Hematopoietic multipotent progenitor cell treated with erythropoietin and hydrocortisone succinate and interleukin-3 and kit ligand, for 4 days (in vitro differentiated cells): ENCODE measurements around the gene ANXA4.
A peak's percentile ranks its signal among the peaks of the same experiment; 100 is the strongest.
"Not testable (repeated sequence)": the region's sequence is repeated elsewhere in the genome, so short reads cannot be mapped to it uniquely, and the experiment has no call there.

ENCODE experiments used
- DNase-seq: peaks from one replicate; pipeline ENCODE4 v3.0.0-alpha.2; 2015

The ANXA4 gene

GRCh38 chr2:69755862-69756467, 14.0 kb downstream of the ANXA4 start:
- peak; percentile 42 for DNase-seq

- no peak for DNase-seq
Measured at GRCh38 chr2:69762025-69762424, 20.1 kb downstream of the ANXA4 start.

DNA sequence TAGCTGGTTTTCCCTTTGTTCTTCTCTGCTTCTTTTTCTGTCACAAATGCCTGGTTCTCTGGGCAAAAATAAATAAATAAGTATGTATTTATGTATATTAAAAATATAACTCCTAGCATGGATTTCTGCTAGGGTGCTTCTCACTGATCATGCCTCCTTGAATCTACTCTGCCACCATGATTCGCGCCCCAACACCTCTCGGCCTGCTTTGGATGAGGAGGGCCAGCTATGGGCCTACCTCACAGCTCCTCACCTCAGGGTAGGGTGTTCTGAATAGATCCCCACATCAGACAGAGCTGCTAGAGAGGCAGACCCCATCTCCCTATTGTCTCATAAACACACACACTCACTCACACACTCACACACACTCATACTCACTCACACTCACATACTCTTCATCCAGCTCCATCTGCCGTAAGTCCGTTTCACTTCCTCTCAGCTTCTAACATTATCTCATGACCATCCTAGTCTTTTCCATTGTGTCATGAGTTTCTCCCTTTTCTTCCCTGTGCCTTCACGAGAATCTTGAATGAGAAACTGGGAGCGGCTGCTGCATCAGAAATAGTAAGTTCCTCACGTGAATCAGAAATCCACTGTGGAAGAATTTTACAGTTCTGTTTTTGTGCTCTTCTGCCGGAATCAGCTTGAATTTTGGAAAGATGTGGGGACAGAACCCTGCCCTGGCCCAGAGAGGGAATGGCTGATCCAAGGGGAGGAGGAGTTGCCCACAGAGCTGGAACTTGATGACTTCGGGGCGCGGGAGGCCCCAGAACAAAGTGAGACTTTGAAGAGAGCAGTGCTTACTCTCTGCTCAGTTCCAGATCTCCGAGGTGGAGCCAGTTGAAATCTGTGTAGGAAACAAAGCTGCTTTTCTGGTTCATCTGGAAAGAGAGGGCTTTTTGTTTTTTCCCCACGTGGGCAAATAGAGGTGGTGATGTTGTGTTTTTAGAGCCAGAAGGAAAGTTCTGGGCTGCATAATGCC, 20.9 kb downstream of the ANXA4 start:
- DNase-seq = no peak

- not testable (repeated sequence) for DNase-seq
Measured at GRCh38 chr2:69763831-69764230, 21.9 kb downstream of the ANXA4 start.

- no peak for DNase-seq
Measured at GRCh38 chr2:69764286-69765095, 22.6 kb downstream of the ANXA4 start.

DNA sequence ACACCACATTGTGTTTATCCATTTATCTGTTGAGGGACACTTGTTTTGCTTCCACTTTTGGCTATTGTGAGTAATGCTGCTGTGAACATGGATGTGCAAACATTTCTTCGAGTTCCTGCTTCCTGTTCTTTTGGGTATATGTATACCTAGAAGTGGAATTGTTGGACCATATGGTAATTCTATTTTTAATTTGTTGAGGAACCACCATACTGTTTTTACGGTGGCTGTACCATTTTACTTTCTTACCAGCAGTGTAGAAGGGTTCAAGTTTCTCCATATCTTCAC, 23.1 kb downstream of the ANXA4 start:
- DNase-seq = no peak

- DNase-seq = no peak
Measured at GRCh38 chr2:69766014-69766413, 24.1 kb downstream of the ANXA4 start.

DNA sequence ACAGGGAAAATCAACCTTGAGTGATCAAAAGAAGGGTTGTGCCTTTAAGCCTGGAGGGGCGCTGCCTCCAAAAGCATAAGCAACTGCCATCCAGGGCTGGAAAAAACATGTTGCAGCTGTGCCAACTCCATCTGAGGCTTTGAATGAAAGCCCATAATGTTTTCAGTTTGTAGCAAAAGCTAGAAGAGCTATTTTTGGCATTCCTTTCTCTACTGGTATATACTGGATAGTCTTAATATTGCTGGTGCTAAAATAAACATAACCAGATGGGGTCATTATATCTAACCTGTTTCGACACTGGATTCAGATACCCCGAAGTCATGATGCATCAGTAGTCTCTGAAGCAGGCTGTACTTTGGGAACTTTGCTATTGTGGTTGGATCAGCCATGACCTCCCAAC, 25.1 kb downstream of the ANXA4 start:
- DNase-seq = no peak

- no peak for DNase-seq
Measured at GRCh38 chr2:69768235-69768634, 26.3 kb downstream of the ANXA4 start.

DNA sequence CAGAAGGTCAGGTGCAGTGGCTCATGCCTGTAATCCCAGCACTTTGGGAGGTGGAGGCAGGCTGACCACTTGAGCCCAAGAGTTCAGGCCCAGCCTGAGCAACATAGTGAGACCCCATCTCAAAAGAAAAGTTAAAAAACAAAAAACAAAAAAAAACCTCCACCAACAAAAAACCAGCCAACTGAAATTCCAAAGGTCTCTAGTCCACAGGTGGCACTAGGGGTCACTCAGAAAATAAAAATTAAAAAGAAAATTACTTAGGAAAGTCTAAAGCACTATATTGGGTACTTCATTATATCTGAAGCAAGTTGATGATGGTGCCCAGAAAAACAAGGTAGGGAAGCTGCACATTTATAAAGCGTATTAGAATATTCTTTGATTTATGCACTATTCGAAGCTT, 26.9 kb downstream of the ANXA4 start:
- DNase-seq = no peak

- DNase-seq = no peak
Measured at GRCh38 chr2:69769272-69769671, 27.3 kb downstream of the ANXA4 start.

GRCh38 chr2:69770193-69770702, 28.3 kb downstream of the ANXA4 start:
- peak; percentile 85 for DNase-seq

DNA sequence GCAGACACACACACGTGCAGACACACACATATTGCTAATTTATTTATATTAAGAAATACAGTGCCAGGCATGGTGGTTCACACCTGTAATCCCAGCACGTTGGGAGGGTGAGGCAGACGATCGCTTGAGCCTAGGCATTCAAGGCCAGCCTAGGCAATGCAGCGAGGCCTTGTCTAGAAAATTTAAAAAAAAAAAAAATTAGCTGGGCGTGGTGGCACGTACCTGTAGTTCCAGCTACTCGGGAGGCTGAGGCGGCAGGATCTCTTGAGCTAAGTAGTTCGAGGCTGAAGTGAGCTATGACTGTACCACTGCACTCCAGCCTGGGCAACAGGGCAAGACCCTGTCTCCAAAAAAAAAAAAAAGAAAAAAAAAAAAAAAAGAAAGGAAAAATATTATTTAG, 28.8 kb downstream of the ANXA4 start:
- no peak for DNase-seq

- DNase-seq = no peak
Measured at GRCh38 chr2:69771461-69771860, 29.5 kb downstream of the ANXA4 start.

- no peak for DNase-seq
Measured at GRCh38 chr2:69773206-69773605, 31.3 kb downstream of the ANXA4 start.

- not testable (repeated sequence) for DNase-seq
Measured at GRCh38 chr2:69774258-69774983, 32.5 kb downstream of the ANXA4 start.

- DNase-seq = peak; percentile 71
Measured at GRCh38 chr2:69774984-69775982, 33.3 kb downstream of the ANXA4 start.

DNA sequence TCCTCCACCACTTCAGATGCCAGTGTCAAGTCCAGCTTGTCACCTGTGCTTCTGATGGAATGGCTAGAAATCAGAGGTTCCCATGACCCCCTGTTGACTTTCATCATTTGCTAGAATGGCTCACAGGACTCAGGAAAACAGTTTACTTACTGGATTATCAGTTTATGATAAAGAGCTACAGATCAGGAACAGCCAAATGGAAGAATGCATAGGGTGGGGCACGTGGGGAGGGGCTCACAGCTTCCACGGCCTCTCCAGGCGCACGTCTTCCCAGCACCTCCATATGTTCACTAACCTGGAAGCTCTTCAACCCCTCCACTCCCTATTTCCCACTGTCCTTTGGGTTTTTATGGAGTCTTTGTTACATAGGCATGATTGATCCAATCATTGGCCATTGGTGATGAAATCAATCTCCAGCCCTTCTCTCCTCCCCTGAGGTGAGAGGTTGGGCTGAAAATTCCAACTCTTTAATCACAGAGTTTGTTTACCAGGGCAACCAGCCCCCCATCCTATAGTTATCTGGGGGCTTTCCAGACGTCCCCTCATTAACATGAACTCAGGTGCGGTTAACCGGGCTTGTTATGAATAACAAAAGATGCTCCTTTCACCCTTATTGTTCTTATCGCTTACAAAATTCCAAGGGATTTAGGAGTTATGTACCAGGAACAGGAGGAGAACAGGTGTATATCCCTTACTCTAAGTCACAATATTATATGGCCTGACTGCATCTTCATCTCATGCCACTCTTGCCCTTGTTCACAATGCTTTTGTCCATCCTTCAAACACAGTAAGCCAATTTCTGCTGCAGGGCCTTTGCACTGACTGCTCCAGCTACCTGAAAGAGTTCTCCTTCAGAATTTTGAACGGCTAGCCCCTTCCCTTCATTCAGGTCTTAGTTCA, 35.2 kb downstream of the ANXA4 start:
- DNase-seq = no peak

GRCh38 chr2:69777786-69778105, 35.8 kb downstream of the ANXA4 start:
- DNase-seq = no peak

- peak; percentile 46 for DNase-seq
Measured at GRCh38 chr2:69779258-69780001, 37.5 kb downstream of the ANXA4 start.
